H1 (cell line): Measurements from ENCODE around the gene LAMA3. TPM values are rescaled to one million over a fixed set of nuclear protein-coding genes. Genes with fewer than 3 reads are reported as not detected.

Experiments
- CTCF ChIA-PET: fragments of 300-600 bp; sonication (Branson Sonifier 250); formaldehyde crosslinking; loops from one replicate; lab custom pipeline; 2021; ENCODE audit not compliant: partially characterized antibody; lab: Charles Lee
- POLR2A ChIA-PET: fragments of 300-600 bp; sonication (Branson Sonifier 250); formaldehyde crosslinking; loops from one replicate; lab custom pipeline; 2021; ENCODE audit warnings: inconsistent platforms; ENCODE audit not compliant: partially characterized antibody; lab: Charles Lee
- DNase-seq, 2 experiments: peaks; one replicate each; pipeline versions ENCODE4 v3.0.0 to v3.0.0-alpha.2; 2010 to 2022; ENCODE audit warnings: low spot score in 2 of 2, low read depth in 1 of 2, mixed read lengths in 1 of 2
- FAIRE-seq: peaks from 2 replicates; lab custom pipeline; 2011; peaks lifted over from hg19 to GRCh38; lab: Jason Lieb, UNC
- H2AFZ ChIP-seq: 2 replicates; pipeline ENCODE4 v1.8.1; 2012; ENCODE audit warnings: low read length, inconsistent platforms
- H2AK5ac ChIP-seq: 2 replicates; pipeline ENCODE4 v1.6.1; 2013; ENCODE audit warnings: low read depth, low read length
- H2BK120ac ChIP-seq: replicated peaks from 2 replicates; pipeline ENCODE3; 2013; ENCODE audit warnings: low read depth, low read length, inconsistent platforms
- H2BK12ac ChIP-seq: 2 replicates; pipeline ENCODE4 v1.6.1; 2013; ENCODE audit warnings: low read depth, low read length
- H2BK15ac ChIP-seq: 2 replicates; pipeline ENCODE4 v1.6.1; 2013; ENCODE audit warnings: low read length
- H2BK20ac ChIP-seq: 2 replicates; pipeline ENCODE4 v1.6.1; 2013; ENCODE audit warnings: low read length
- H2BK5ac ChIP-seq: 2 replicates; pipeline ENCODE4 v1.6.1; 2013; ENCODE audit warnings: low read depth, low read length
- H3K14ac ChIP-seq: 2 replicates; pipeline ENCODE4 v1.6.1; 2013; ENCODE audit warnings: inconsistent platforms; ENCODE audit not compliant: insufficient read length
- H3K18ac ChIP-seq: 2 replicates; pipeline ENCODE4 v1.6.1; 2013; ENCODE audit warnings: low read length; ENCODE audit errors: extremely low read depth
- H3K23ac ChIP-seq: 2 replicates; pipeline ENCODE4 v1.6.1; 2013; ENCODE audit warnings: inconsistent platforms; ENCODE audit not compliant: insufficient read length
- H3K23me2 ChIP-seq: 2 replicates; pipeline ENCODE4 v1.6.1; 2013; ENCODE audit warnings: low read depth, low read length
- H3K27ac ChIP-seq: 2 replicates; pipeline ENCODE4 v1.6.1; 2011; ENCODE audit warnings: low read depth, low read length, inconsistent platforms
- H3K27me3 ChIP-seq, 4 experiments: replicated peaks in 1 of 4; 1 replicate in 1 of 4; 2 replicates in 3 of 4; pipeline versions ENCODE4 v1.6.1 to v1.8.1; 2011 to 2013; ENCODE audit warnings: low read length in 3 of 4, mild to moderate bottlenecking in 3 of 4, inconsistent platforms in 2 of 4, mixed read lengths in 2 of 4, moderate library complexity in 1 of 4; ENCODE audit not compliant: control insufficient read depth in 3 of 4, insufficient read depth in 3 of 4; ENCODE audit errors: extremely low read depth in 1 of 4
- H3K36me3 ChIP-seq, 4 experiments: 2 replicates each; pipeline versions ENCODE4 v1.6.1 to v1.8.1; 2011 to 2013; ENCODE audit warnings: mild to moderate bottlenecking in 4 of 4, low read length in 3 of 4, moderate library complexity in 2 of 4, control low read depth in 1 of 4, inconsistent platforms in 1 of 4; ENCODE audit not compliant: insufficient read depth in 4 of 4, control insufficient read depth in 2 of 4
- H3K4ac ChIP-seq: replicated peaks from 2 replicates; pipeline ENCODE3; 2013; ENCODE audit warnings: low read length, low read depth, mixed read lengths, inconsistent platforms; ENCODE audit not compliant: insufficient read length
- H3K4me1 ChIP-seq, 4 experiments: replicated peaks in 1 of 4; 1 replicate in 1 of 4; 2 replicates in 3 of 4; pipeline versions ENCODE4 v1.6.1 to v1.8.1; 2011 to 2013; ENCODE audit warnings: low read length in 3 of 4, inconsistent platforms in 2 of 4, mixed read lengths in 1 of 4; ENCODE audit not compliant: insufficient read depth in 4 of 4, control insufficient read depth in 3 of 4
- H3K4me2 ChIP-seq, 2 experiments: 2 replicates each; pipeline versions ENCODE4 v1.6.1 to v1.8.1; 2011 to 2013; ENCODE audit warnings: low read depth in 2 of 2, low read length in 2 of 2, control low read depth in 1 of 2, inconsistent platforms in 1 of 2, mild to moderate bottlenecking in 1 of 2; ENCODE audit not compliant: insufficient read depth in 1 of 2
- H3K4me3 ChIP-seq, 4 experiments: fragments of 200-600, 300-600 bp in 1 of 4; sonication (generic), shearing (Covaris generic), sonication (Bioruptor Twin) in 1 of 4; 2 replicates each; pipeline versions ENCODE4 v1.5.1 to v1.8.1; 2011 to 2016; ENCODE audit warnings: low read length in 4 of 4, low read depth in 3 of 4, control low read depth in 2 of 4, inconsistent platforms in 2 of 4, mild to moderate bottlenecking in 2 of 4, mixed read lengths in 1 of 4, moderate library complexity in 1 of 4; ENCODE audit not compliant: insufficient read depth in 2 of 4; ENCODE audit errors: extremely low read depth in 1 of 4
- H3K56ac ChIP-seq: replicated peaks from 2 replicates; pipeline ENCODE3; 2013; ENCODE audit warnings: low read depth, mild to moderate bottlenecking, mixed read lengths, low read length, inconsistent platforms; ENCODE audit not compliant: insufficient read length
- H3K79me1 ChIP-seq: 2 replicates; pipeline ENCODE4 v1.6.1; 2013; ENCODE audit warnings: low read depth, low read length, control low read depth
- H3K79me2 ChIP-seq, 2 experiments: 2 replicates each; pipeline versions ENCODE4 v1.6.1 to v1.8.1; 2012 to 2013; ENCODE audit warnings: low read length in 2 of 2, mild to moderate bottlenecking in 2 of 2, inconsistent platforms in 1 of 2; ENCODE audit not compliant: insufficient read depth in 2 of 2, control insufficient read depth in 1 of 2
- H3K9ac ChIP-seq, 4 experiments: replicated peaks in 1 of 4; 1 replicate in 1 of 4; 2 replicates in 3 of 4; pipeline versions ENCODE4 v1.6.1 to v1.8.1; 2011 to 2013; ENCODE audit warnings: low read depth in 3 of 4, low read length in 3 of 4, control low read depth in 2 of 4, mild to moderate bottlenecking in 2 of 4, moderate library complexity in 2 of 4, inconsistent platforms in 1 of 4; ENCODE audit errors: extremely low read depth in 1 of 4
- H3K9me3 ChIP-seq, 2 experiments: 2 replicates each; pipeline versions ENCODE4 v1.6.1 to v1.8.1; 2012 to 2013; ENCODE audit warnings: mild to moderate bottlenecking in 2 of 2, moderate library complexity in 2 of 2, control low read depth in 1 of 2, inconsistent platforms in 1 of 2, low read depth in 1 of 2, low read length in 1 of 2, mixed read lengths in 1 of 2; ENCODE audit not compliant: insufficient read depth in 2 of 2
- H4K20me1 ChIP-seq, 2 experiments: replicated peaks in 1 of 2; 2 replicates each; pipeline versions ENCODE3 to v1.8.1; 2011 to 2013; ENCODE audit warnings: inconsistent platforms in 2 of 2, low read length in 2 of 2, mild to moderate bottlenecking in 1 of 2; ENCODE audit not compliant: insufficient read depth in 2 of 2, control insufficient read depth in 1 of 2
- H4K5ac ChIP-seq: 2 replicates; pipeline ENCODE4 v1.6.1; 2013; ENCODE audit warnings: low read length, low read depth, mixed read lengths, inconsistent platforms; ENCODE audit not compliant: insufficient read length
- H4K8ac ChIP-seq: 2 replicates; pipeline ENCODE4 v1.8.0; 2013; ENCODE audit warnings: mild to moderate bottlenecking, moderate library complexity, low read length, inconsistent platforms; ENCODE audit not compliant: insufficient read depth; ENCODE audit errors: extremely low read depth
- H4K91ac ChIP-seq: replicated peaks from 2 replicates; pipeline ENCODE3; 2013; ENCODE audit warnings: low read length, mixed read lengths, inconsistent platforms; ENCODE audit not compliant: insufficient read length
- CREB1 ChIP-seq: IDR thresholded peaks from 2 replicates; pipeline ENCODE4 v1.6.1; 2012; ENCODE audit warnings: inconsistent platforms
- GABPA ChIP-seq: IDR thresholded peaks from 2 replicates; pipeline ENCODE4 v1.6.1; 2011; ENCODE audit warnings: mild to moderate bottlenecking, low read length, moderate library complexity, borderline replicate concordance; ENCODE audit not compliant: insufficient read depth
- NANOG ChIP-seq: IDR thresholded peaks from 2 replicates; pipeline ENCODE4 v1.6.1; 2011; ENCODE audit warnings: low read length, low read depth, mild to moderate bottlenecking, inconsistent platforms; ENCODE audit not compliant: insufficient read depth, poor library complexity, severe bottlenecking
- NRF1 ChIP-seq: IDR thresholded peaks from 2 replicates; pipeline ENCODE4 v1.6.1; 2011; ENCODE audit warnings: mild to moderate bottlenecking, low read depth, low read length, improper control_type of control experiment
- POLR2AphosphoS5 ChIP-seq: IDR thresholded peaks from 2 replicates; pipeline ENCODE4 v1.6.1; 2011; ENCODE audit warnings: low read depth, low read length
- RAD21 ChIP-seq, 2 experiments: IDR thresholded peaks in 1 of 2; conservative IDR thresholded peaks in 1 of 2; 2 replicates each; pipeline ENCODE4 v1.6.1; 2011; ENCODE audit warnings: low read depth in 2 of 2, low read length in 2 of 2, improper control_type of control experiment in 1 of 2, inconsistent platforms in 1 of 2, mild to moderate bottlenecking in 1 of 2, moderate library complexity in 1 of 2
- SAP30 ChIP-seq: fragments of 300-600 bp; sonication (generic); IDR thresholded peaks from 2 replicates; pipeline ENCODE4 v1.7.1; 2012; ENCODE audit warnings: low read length, moderate library complexity, mild to moderate bottlenecking, inconsistent platforms; ENCODE audit not compliant: insufficient read depth, insufficient replicate concordance
- WGBS, 2 experiments: shearing (Covaris generic) in 1 of 2; methylation state at CpG; one replicate each; pipeline versions ENCODE4 v1.1.6 to v1.1.7; 2013 to 2015; ENCODE audit warnings: low lambda C conversion rate in 2 of 2, mixed read lengths in 2 of 2, inconsistent platforms in 1 of 2, low coverage in 1 of 2, missing lambda C conversion rate in 1 of 2; ENCODE audit not compliant: insufficient replicate concordance in 2 of 2, insufficient coverage in 1 of 2, insufficient read length in 1 of 2; ENCODE audit errors: extremely low coverage in 1 of 2, missing lambda C conversion rate in 1 of 2; 5-methylcytosine and 5-hydroxymethylcytosine counted together
- polyA plus RNA-seq, 7 experiments: library from polyadenylated mRNA; depleted of rRNA in 3 of 7; stranded (reverse) in 5 of 7; unstranded in 2 of 7; fragments of >200 nt in 5 of 7; fragments of 200-250 nt in 2 of 7; gene quantifications; 1 replicate in 5 of 7; 2 replicates in 1 of 7; 4 replicates in 1 of 7; pipeline versions ENCODE4 v1.2.1 to v1.2.3, GENCODE V29; 2011 to 2013; ENCODE audit warnings: missing spikeins in 2 of 7, mixed read lengths in 2 of 7
- total RNA-seq: library from RNA; stranded (reverse); fragmentation: NEBNext Ultra II Directional; extraction: Animal tissue kit (Norgen Biotek cat#: 25700); gene quantifications from 2 replicates; pipeline ENCODE4 v1.2.1, GENCODE V29; 2021
- TF ChIP-seq, protein P1 (sequence below): IDR thresholded peaks from 2 replicates; pipeline ENCODE4 v1.6.1; 2012; ENCODE audit warnings: inconsistent platforms
- TF ChIP-seq, protein P2 (sequence below): IDR thresholded peaks from 2 replicates; pipeline ENCODE4 v1.6.1; 2012; ENCODE audit warnings: low read length, inconsistent platforms

LAMA3 gene
- total and polyA plus RNA-seq, 2 of the 8 experiments (the other 6 are each of a cell fraction or from before 2014, with no cell fraction given): 0.76 to 5.0 TPM

DNA sequence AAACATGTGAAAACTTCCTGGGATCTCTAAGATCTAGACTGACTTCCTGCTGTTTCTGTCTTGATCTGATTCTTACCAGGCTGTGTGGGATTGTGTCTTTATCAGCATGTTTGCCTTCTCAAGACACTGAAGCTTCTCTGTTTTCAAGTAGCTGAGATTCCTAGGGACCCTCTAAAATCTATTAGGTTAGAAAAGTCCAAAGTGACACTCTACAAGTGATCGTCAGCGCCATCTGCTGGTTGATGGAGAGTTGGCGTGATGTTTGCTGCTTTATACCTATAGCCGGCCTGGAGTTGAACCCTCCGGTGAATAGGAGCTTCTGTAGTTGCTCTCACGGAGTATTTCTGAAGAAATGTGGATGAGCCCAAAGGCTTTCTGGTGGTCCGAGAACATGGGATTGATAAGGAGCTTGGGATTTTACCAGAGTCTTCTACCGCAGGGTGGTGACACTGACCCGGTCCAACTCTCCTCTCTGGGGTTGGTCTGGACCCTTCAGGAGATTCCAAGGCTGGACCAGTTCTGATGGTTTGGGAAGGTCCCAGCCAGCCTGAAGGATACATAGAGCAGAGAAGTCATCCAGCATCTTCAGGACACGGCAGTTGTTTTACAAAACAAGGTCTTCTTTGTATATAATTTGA lies 229.3 kb downstream of the LAMA3 start:
- Histone ChIP-seq H2BK120ac (no peak overlapping the region), H3K14ac (no peak overlapping the region), H3K4ac (no peak overlapping the region), H3K23me2 (no peaks in the 10 kb centered on the region), H4K20me1 (no peaks in the 10 kb centered on the region), H4K8ac (no peak overlapping the region), H3K36me3 (no peaks in the 10 kb centered on the region), H2AK5ac (no peak overlapping the region), H3K27ac (no peak overlapping the region), H3K9me3 (no peaks in the 10 kb centered on the region), H2BK15ac (no peak overlapping the region), H4K5ac (no peak overlapping the region), H3K4me3 (no peak overlapping the region), H3K79me1 (no peaks in the 10 kb centered on the region), H3K56ac (no peak overlapping the region), H3K9ac (no peak overlapping the region), H3K4me1 (no peaks in the 10 kb centered on the region), H3K27me3 (no peaks in the 10 kb centered on the region), H4K91ac (no peak overlapping the region), H2BK5ac (no peak overlapping the region), H2BK20ac (no peak overlapping the region), H3K18ac (no peak overlapping the region), H2BK12ac (no peak overlapping the region), H3K4me2 (no peak overlapping the region), H3K79me2 (no peaks in the 10 kb centered on the region), H2AFZ (no peak overlapping the region; the same call in 1 of the 2 replicates), H3K23ac (no peak overlapping the region)
- DNase-seq (peak; percentile 46 to 90), FAIRE-seq (peak; percentile 82)
- CTCF ChIA-PET: interaction anchor here (0.6 to 4.1 kb wide), 55 partner anchors 9 to 713 kb away, joined by 3 to 19 read pairs (median 3); no protein-coding TSS in a partner anchor
- 45% methylated on average over 10 of the region's 10 CpGs; no CpG with 5 or more reads in 1 of the 2 experiments for WGBS, 2 experiments
- POLR2A ChIA-PET: interaction anchor here (0.5 kb wide), 1 partner anchor 29 kb away, joined by 3 read pairs; no protein-coding TSS in a partner anchor
- peak; percentile 82 to 89 for TF ChIP-seq RAD21 (IDR thresholded peaks at IDR 0.05 in 1 of 2, conservative IDR thresholded peaks at IDR 0.05 in 1 of 2; ENCODE audit: low read depth in 2 of 2, low read length in 2 of 2)
- TF ChIP-seq NANOG: no peak
- no peak for TF ChIP-seq POLR2AphosphoS5
- no peak for TF ChIP-seq SAP30
- no peak for TF ChIP-seq NRF1
- TF ChIP-seq, protein P1, sequence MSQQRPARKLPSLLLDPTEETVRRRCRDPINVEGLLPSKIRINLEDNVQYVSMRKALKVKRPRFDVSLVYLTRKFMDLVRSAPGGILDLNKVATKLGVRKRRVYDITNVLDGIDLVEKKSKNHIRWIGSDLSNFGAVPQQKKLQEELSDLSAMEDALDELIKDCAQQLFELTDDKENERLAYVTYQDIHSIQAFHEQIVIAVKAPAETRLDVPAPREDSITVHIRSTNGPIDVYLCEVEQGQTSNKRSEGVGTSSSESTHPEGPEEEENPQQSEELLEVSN: no peak
- TF ChIP-seq CREB1: peak; percentile 23; the same call in 1 of the 2 replicates
- TF ChIP-seq, protein P2, sequence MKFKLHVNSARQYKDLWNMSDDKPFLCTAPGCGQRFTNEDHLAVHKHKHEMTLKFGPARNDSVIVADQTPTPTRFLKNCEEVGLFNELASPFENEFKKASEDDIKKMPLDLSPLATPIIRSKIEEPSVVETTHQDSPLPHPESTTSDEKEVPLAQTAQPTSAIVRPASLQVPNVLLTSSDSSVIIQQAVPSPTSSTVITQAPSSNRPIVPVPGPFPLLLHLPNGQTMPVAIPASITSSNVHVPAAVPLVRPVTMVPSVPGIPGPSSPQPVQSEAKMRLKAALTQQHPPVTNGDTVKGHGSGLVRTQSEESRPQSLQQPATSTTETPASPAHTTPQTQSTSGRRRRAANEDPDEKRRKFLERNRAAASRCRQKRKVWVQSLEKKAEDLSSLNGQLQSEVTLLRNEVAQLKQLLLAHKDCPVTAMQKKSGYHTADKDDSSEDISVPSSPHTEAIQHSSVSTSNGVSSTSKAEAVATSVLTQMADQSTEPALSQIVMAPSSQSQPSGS: no peak
- TF ChIP-seq GABPA: no peak
